SH-SY5Y (cell line): ENCODE results near the gene MAFB.

ENCODE experiments used
- GATA2 ChIP-seq: IDR thresholded peaks from 2 replicates; pipeline ENCODE4 v1.6.1; 2011; ENCODE audit warnings: mild to moderate bottlenecking, low read depth, low read length
- GATA3 ChIP-seq: IDR thresholded peaks from 2 replicates; pipeline ENCODE4 v1.6.1; 2011; ENCODE audit warnings: low read depth, mild to moderate bottlenecking, low read length, moderate library complexity

Gene MAFB

GRCh38 chr20:40690836-40691565 is 2.0 kb upstream of the MAFB start:
- TF ChIP-seq GATA2: no peak
- no peak for TF ChIP-seq GATA3

GRCh38 chr20:40689943-40690835 is 1.2 kb upstream of the MAFB start:
- no peak for TF ChIP-seq GATA2
- TF ChIP-seq GATA3: no peak

DNA sequence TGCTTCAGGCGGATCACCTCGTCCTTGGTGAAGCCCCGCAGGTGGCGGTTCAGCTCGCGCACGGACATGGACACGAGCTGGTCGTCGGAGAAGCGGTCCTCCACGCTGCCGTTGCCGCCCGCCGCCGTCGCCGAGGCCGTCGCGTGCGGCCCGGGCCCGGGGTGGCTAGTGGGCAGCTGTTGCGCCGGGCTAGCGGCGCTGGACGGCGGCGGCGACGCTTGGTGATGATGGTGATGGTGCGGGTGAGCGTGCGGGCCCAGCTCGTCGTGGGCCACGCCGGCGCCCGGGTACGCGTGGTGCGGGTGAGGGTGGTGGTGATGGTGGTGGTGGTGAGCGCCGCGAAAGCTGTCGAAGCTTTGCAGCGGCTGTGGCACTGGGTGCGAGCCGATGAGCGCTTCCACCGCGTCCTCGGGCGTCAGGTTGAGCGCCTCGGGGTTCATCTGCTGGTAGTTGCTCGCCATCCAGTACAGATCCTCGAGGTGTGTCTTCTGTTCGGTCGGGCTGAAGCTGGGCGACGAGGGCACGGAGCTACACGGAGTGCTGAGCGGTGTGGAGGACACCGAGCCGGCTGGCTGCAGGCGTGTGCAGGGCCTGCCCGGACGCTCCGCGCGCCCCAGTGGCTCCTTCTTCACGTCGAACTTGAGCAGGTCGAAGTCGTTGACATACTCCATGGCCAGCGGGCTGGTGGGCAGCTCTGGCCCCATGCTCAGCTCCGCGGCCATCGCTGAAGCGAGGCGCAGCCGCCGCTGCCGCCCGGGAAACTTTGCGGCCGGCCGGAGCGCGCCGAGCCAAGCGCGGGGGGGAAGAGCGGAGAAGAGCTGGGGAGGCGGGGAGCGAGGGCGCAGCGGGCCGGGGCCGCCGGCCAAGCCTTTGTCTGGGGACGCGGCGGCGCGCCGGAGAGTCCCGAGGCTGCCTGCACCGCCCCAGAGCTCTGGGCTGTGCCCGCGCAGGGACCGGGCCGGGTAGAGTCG is 622 bp downstream of the MAFB start:
- TF ChIP-seq GATA3: no peak
- TF ChIP-seq GATA2: no peak

- TF ChIP-seq GATA2: no peak
- no peak for TF ChIP-seq GATA3
Measured at GRCh38 chr20:40687384-40688128, 1.5 kb downstream of the MAFB start.

GRCh38 chr20:40686893-40687292 is 2.1 kb downstream of the MAFB start:
- TF ChIP-seq GATA3: no peak
- TF ChIP-seq GATA2: no peak

GRCh38 chr20:40686434-40686882 is 2.6 kb downstream of the MAFB start:
- no peak for TF ChIP-seq GATA2
- TF ChIP-seq GATA3: no peak

GRCh38 chr20:40685349-40685748 is 3.7 kb downstream of the MAFB start:
- no peak for TF ChIP-seq GATA3
- no peak for TF ChIP-seq GATA2

DNA sequence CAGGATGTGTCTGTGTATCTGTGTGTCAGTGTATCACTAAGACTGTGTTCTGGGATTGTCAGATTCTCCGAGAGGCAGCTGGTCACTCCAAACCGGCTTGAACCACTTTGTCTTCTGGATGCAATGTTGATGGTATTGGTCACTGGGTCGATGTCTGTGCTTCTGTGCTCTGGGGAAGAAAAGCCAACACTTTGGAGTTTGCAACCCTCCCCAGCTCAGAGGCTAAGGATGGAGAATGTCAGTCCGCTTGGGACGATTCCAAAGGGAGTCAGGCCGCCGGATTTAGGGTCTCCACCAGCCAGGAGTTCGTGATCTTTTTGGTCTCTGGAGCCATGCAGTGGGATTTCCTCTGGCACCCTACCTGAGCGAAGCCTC is 5.2 kb downstream of the MAFB start:
- TF ChIP-seq GATA3: no peak
- no peak for TF ChIP-seq GATA2

- TF ChIP-seq GATA3 (no peak), GATA2 (no peak)
Measured at GRCh38 chr20:40683221-40683893, 5.7 kb downstream of the MAFB start.

- TF ChIP-seq GATA3 (no peak), GATA2 (no peak)
Measured at GRCh38 chr20:40682104-40682981, 6.7 kb downstream of the MAFB start.

DNA sequence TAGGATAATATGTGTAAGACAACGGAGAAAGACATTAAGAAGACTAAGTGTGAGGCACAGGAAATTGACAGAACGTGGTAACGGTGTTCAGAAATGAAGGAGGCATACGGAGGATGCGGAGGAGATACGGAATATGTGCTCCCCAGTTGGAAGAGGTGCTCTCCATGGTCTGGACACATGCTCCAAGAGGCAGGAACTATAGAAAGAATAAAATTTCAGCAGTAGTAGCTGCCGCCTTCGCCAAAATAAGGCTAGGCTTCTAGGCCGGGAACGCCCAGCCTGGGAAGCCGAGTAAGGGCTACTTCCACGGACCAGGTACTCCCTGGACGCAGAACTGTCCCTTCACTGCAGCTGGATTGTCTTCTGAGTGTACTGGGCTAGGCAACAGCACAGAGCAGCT is 7.4 kb downstream of the MAFB start:
- TF ChIP-seq GATA2: no peak
- no peak for TF ChIP-seq GATA3

GRCh38 chr20:40681165-40681564 is 7.9 kb downstream of the MAFB start:
- TF ChIP-seq GATA3: no peak
- TF ChIP-seq GATA2: no peak
